ENCODE measurements around the gene C2orf72. TPM values are rescaled to one million over a fixed set of nuclear protein-coding genes. Genes with fewer than 3 reads are reported as not detected.
"Not testable (repeated sequence)": the region's sequence is repeated elsewhere in the genome, so short reads cannot be mapped to it uniquely, and the experiment has no call there.

Gene C2orf72
- polyA plus RNA-seq, 4 donors: 2.9 to 4.4 (median 3.9) TPM

DNA sequence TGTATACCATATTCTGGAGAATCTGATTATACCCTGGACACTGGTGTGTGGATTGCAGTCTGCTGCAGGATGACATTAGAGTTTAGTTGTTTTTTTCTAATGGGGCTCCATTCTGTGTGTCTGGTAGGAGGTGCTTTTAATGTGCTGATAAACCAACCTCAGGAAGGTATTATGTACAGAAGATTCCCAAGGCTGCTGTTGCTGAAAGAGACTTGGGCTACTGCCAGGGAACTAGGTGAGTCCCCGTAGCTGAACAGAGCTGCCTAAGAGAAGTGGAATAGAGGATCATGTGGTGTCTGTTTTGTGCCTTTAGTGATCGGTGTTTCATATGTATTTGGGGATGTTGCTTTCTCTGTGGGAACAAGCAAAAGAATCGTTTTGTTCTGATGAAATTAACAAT is 24.9 kb upstream of the C2orf72 start:
- DNase-seq (ENCODE audit: low read depth in 4 of 4, low spot score in 3 of 4): no peak

DNA sequence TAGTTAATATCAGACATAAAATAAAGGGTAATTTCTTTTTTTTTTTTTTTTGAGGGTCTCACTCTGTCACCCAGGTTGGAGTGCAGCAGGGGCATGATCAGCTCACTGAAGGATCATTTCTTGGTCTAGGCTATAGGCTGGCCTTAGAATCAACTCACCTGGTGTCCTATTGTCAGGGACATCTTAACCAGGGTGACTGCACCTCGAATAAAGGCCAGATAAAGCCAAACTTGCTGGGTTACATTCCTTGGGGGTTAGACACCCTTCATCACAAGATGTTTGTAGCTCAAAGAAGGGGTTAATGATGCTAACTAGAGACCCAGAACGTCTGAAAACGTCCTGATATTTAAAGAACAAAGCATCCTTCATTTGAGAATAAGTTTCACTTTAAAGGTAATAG is 23.5 kb upstream of the C2orf72 start:
- DNase-seq (ENCODE audit: low read depth in 4 of 4, low spot score in 3 of 4): no peak

DNA sequence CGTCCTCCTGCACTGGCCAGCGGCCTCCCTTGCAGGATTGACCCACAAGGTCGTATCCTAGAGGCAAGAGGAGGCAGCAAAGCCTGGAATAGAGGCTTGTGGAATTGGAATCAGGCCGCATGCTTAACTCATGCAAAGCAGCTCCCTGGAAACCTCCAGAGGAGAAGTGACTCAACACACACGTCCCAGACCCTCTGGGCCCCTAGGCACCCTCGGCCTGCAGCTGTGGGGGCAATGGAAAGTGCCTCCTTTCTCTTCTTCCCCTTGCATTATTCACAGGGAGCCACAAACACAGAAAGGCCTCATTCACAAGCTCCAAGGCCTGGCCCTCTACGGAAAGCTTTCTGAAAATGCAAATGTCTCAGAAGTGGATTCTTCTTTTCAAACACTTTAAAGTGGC is 21.8 kb upstream of the C2orf72 start:
- no peak for DNase-seq (ENCODE audit: low read depth in 4 of 4, low spot score in 3 of 4)

DNA sequence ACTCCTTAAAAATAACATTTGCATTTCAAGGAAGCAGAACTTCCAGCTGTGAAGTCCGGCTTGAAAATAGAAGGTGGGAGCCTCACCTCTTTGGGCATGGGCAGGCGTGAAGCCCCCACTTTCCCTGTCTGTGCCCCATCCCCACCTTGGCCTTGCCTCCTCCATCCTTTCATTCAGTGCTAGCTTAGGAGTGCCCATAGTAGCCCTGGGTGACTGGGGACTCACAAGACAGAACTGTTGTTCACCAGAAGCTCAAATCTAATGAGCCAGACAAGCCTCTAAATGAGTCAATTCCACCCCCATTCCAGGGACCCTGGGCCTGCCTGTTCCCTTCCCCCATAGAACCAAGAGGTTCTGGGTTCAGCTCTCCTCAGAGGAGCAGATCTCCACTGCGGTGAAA is 21.4 kb upstream of the C2orf72 start:
- no peak for DNase-seq (ENCODE audit: low read depth in 4 of 4, low spot score in 3 of 4)

DNA sequence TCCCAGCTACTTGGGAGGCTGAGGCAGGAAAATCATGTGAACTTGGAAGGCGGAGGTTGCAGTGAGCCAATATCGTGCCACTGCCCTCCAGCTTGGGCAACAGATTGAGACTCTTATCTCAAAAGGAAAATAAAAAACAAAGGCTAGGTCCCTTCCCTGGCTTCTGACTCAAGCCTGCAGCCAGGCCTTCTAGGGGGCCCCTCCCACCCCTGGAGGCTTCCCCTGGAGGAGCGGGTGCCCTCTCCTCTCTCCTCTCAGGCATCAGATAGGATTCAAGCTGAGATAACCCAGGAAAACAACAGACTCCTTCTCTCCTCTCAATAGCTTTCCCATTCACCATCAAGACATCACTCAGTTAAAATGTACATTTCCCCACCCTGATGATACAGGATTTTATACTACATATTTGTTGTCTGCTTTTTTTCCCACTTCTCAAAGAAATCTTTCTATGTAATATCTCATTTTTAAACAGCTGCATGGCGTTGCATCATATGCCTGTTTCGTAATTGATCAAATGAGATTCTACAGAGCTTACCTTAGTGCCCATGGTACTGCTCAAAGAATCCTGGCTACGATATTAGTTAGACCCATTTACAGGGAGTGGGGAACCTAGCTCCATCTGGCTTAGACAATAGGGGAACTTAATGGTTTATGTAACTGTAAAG is 20.6 kb upstream of the C2orf72 start:
- no peak for DNase-seq (ENCODE audit: low read depth in 4 of 4, low spot score in 3 of 4)

DNA sequence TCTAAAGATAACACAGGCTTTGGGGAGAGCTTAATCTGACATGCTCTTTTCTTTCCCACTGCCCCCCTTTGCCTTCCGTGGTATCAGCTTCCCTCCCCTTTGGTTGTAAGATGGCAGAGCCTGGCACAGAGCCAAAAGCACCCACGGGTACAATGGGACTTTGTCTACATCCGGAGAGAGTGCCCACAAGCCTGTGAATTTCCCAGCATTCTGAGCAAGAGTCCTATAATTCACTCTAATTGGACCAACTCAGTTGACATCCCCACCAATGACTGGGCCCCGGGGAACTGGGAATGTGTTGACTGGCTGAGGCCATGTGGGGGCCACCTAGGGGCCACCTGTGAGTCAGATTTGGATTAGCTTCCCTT is 20.1 kb upstream of the C2orf72 start:
- DNase-seq (ENCODE audit: low read depth in 4 of 4, low spot score in 3 of 4): no peak

DNA sequence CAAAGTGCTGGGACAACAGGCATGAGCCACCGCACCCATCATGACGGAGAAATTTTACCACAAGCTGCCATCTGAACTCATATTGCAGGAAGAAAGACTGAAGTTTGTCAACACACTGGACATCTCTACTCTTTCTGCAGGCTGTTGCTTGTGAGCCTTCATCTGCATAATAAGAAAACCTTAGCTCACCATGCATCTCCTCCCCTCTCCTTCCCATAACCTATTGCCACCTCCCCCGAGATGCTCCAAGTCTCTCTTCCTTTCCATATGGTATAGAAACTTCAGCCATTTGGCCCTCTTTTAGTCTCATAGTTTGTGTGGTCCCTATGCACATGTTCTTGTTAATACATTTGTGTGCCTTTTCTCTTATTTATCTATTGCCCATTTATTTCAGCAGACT is 19.1 kb upstream of the C2orf72 start:
- no peak for DNase-seq (ENCODE audit: low read depth in 4 of 4, low spot score in 3 of 4)

DNA sequence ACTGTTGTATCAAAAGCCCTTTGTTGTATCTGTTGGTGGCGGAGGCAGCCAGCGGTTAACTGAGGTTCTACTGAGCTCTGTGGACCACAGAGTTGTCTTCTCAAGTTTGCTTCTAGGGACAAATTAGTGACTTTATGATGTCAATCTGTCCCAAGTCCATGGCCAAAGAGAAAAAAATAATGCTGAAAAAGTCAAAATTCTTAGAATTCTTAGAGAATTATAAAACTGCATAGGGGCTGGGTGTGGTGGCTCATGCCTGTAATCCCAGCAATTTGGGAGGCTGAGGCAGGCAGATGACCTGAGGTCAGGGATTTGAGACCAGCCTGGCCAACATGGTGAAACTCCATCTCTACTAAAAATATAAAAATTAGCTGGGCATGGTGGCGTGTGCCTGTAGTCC is 12.3 kb upstream of the C2orf72 start:
- DNase-seq (ENCODE audit: low read depth in 4 of 4, low spot score in 3 of 4): not testable (repeated sequence)

DNA sequence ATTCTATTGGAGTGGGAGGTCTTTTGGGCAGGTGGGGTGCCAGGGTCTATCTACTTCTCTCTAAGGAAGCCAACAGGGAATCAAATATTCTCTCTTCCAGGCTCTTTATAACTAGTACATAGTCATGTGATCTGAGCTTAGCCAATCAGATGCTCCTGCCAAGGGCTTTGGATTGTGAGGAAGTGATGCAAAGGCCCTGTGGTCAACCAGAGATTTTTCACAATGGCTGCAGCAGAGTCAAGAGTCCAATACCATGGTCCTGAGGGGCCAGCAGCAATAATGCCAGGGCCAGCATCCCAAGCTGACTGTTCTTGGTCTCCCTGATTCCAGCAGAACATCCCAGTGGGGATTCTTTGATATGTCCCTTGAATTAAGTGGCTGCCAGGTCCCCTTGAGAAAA is 8.4 kb upstream of the C2orf72 start:
- no peak for DNase-seq (ENCODE audit: low read depth in 4 of 4, low spot score in 3 of 4)

DNA sequence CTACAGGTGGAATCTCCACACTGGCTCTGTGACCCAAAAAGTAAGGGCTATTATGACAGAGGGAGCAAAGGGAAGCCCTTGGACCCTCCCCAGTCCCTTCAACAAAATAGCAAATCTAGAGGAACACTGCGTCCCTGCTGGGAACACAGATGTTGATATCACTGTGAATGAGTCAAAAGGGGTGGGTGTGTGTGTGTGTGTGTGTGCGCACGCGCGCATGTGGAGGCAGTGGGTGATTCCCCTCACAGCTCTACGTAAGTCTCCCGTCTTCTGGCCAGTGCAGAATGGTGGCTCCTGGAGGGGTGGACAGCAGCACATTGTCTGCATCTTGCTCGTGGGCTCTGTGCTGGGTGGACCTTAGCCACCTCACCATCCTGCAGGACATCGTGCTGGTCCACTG is 7.8 kb upstream of the C2orf72 start:
- DNase-seq (ENCODE audit: low read depth in 4 of 4, low spot score in 3 of 4): no peak

DNA sequence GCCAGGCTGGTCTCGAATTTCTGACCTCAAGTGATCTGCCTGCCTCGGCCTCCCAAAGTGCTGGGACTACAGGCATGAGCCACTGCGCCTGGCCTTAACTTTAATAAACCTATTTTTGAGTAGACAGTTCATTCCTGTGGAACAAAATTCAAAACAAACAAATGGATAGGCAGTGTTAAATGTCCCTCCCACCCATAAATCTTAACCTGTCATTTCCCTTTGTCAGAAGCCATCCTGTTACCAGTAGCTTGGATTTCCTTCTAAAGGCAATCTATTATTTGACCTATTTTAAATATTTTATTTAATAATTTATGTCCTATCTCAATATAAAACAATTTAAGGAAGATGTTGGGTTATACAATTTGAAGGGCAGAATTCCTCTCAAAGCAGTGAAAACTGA is 6.6 kb upstream of the C2orf72 start:
- DNase-seq (ENCODE audit: low read depth in 4 of 4, low spot score in 3 of 4): no peak

DNA sequence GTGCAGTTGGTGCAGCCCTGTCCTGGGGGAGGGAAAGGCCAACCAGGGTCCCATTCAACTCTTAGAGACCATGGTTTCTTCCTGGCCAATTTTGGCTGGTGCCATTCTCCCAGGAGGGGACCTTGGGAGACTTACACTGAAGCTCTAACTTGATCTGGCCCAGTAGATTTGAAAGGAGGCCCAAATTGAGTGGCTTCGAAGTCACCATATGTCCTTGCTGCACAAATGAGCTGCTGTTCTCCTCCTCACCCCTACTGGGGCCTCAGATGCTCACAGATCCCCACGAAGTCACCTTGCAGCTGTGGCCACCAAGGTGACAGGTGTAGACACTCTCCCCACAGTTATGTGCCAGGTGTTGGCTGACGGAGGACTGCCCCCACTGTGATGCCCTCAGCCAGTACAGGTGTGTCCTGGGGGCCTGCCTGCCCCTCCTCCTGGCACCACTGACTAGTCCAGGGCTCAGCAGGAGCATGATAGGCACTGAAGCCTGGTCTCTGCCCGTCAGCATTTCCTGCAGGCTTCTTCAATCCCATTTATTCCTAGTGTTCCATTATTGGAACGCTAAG is 4.7 kb upstream of the C2orf72 start:
- DNase-seq (ENCODE audit: low read depth in 4 of 4, low spot score in 3 of 4): no peak

DNA sequence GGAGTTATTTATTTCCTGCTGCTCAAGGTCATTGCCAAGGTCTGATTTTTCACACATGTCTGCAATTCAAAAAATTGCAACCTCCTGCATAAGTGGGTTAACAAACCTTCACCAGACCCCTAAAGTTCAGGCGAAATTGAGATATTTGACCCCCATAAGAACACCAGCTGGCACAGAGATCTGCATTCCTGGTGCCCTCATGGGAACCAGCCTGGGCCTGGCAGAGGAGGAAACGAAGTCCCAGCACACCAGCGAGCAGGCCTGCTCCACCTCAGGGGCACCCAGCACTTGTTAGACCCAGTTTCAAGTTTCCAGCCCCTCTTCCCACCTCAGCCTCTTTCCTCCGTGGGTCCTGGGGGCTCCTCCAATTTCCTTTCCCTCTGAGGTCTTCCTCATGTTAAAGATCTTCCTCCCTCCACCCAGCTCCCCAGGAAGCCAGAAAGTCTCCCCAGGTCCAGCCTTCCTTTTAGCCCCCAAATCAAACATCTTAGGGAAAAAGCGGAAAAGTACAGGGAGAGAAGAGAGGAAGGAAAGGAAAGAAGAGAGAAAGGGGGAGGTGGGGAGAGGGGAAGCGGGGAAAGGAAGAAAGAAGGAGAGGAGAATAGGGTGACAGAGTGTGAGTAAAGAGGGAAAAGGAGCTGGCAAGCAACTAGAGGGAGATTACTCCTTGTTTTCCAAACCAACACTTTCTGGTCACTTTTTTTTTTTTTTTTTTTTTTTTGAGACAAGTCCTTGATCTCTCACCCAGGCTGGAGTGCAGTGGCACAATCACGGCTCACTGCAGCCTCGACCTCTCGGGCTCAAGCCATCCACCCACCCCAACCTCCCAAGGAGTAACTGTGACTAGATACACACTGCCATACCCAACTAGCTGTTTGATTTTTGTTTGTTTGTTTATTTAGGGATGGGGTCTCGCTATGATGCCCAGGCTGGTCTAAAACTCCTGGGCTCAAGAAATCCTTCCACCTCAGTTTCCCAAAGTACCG is 3.9 kb upstream of the C2orf72 start:
- DNase-seq (ENCODE audit: low read depth in 4 of 4, low spot score in 3 of 4): no peak

DNA sequence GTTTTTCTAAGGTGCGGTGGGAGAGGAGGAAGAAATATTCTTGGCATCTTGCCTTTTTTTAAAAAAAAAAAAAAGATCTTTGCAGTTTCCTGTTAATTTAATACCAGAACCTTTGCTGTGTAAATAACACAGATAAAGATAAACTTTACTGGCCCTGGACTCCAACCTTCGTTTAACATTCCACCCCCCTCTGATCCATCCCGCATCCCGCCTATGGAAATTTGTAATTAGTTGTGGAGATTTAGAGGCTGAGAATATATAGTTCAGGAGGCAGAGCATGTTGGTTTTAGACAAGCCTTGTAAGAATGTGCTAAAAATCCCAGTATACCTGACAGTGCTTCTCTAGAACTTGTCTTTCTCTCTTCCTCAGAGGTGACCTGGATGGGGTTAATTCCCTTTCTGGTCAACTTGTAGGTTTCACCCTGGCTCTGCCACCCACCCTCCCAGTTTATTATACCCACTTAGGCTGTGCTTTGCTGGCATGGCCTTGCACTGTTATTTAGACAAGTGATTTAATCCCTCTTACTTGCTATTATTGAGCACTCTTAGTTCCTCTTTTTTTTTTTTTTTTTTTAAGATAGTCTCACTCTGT is 2.9 kb upstream of the C2orf72 start:
- DNase-seq (ENCODE audit: low read depth in 4 of 4, low spot score in 3 of 4): no peak

DNA sequence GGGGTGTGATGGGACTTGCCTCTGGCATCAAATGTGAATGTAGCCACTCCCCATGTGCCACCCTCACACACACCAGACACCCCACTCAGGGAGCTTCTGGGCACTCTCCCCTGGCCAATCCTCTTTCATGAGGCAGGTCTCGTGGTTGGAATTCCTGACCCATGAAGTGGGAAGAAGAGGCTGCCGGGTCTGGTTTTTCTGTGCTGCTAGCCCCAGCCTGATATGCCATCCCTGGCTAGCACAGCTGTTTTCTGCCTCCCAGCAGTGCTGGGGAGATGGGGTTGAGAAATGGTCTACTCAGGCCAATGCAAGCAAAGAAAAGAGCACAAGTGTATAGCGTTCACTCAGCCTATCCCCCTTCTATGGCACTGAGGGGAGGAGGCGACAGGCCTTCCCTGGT is 1.2 kb upstream of the C2orf72 start:
- no peak for DNase-seq (ENCODE audit: low read depth in 4 of 4, low spot score in 3 of 4)

DNA sequence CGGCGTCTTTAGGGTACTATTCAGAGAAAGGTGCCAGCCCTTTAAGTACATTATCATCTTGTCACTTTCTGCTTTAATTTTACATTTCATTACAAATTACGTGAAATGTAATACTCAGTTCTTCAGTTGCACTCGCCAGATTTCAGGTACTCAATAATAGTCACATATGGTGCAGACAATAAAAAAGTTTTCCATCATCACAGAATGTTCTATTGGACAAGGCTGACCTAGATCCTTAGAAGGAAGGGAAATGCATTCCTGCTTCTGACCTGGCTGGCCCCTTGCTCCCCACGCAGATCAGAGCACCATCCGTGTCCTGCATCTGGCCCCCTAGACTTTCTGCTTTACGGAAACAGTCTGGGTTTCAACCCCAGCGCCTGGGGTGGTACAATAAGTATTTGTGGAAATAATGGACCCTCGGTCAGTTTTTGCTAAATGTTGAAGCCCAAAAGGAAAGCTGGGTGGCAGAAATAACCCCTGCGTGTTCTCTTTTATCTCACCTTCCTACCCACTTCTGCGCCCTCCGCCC is 681 bp upstream of the C2orf72 start:
- no peak for DNase-seq (ENCODE audit: low read depth in 4 of 4, low spot score in 3 of 4)

DNA sequence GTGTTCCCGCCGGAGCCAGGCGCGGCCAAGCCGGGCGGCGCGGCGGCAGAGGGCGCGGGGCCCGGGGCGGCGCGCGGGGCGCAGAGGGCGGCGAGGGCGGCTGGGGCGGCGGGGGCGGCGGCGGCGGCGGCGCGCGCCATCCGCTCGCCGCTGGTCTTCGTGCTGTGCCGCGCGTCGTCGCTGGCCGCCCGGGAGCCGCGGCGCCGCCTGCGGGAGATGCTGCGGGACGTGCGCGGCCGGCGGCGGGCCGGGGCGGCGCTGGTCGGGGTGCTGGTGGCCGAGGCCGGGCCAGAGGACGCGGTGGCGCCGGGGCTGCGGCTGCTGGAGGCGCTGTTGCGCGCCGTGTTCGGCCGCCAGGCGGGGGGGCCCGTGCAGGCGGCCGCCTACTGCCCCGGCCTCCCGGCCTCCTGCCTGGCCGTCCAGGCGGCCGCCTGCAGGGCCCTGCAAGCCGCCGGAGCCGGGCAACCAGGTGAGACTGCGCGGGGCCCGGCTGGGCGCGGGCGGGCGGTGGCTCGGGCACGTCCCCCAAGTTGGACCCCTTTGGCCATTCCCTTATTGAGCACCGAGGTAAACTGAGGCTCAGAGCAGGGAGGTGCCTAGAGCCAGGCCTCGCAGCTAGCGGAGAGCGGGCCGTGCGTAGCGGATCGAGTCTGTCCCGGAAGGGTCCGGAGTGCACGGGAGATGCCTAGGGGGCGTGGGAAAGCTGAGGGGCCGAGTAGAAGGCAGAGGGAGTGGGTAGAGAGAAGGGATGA is 584 bp downstream of the C2orf72 start:
- no peak for DNase-seq (ENCODE audit: low read depth in 4 of 4, low spot score in 3 of 4)

DNA sequence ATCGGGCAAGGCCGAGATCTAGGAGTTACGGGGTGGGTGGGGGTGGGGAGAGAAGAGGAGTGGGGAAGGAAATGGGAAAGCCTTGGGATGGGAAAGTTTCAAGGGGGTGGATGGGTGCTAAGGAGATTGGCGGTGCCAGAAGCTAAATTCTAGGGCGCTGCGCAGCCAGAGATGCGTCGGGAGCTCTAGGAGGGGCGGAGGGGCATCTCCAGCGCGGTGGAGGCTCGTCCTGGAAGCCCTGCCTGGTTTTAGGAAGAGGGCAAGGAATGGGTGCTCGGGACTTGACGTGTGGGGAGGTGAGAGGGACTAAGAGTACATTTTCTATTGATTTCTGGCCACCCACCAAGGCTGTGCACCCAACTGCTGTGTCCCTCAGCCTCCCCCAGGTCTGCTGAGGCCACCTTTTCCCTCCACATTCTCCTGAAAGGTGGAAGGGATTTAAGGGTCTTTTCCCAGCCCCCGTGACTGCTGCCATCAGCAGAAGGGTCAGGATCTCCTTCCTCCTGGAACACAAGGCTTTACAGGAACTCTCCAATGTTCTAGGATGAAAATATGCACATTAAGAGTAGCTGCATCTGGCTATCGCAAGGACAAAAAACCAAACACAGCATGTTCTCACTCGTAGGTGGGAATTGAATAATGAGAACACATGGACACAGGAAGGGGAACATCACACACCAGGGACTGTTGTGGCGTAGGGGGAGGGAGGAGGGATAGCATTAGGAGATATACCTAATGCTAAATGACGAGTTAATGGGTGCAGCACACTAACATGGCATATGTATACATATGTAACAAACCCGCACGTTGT is 1.4 kb downstream of the C2orf72 start:
- DNase-seq (ENCODE audit: low read depth in 4 of 4, low spot score in 3 of 4): no peak

DNA sequence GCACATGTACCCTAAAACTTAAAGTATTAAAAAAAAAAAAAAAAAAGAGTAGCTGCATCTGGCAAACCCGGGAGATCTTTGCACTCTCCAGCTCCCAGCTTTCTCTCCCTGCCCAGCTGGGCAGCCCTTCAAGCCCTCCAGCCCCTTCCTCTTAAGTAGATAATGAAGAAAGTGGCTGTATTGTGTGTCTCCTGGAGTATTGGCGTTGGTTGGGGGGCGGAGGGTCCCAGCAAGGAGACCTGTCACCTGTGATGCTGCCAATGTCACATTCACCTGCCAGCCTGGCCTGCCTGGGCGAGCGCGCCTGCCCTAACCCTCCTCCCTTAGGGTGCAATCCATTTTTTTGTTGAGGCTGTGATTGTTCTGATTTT is 2.0 kb downstream of the C2orf72 start:
- DNase-seq (ENCODE audit: low read depth in 4 of 4, low spot score in 3 of 4): no peak
